ENCODE data around the gene UBE3A. TPM values are rescaled to one million over a fixed set of nuclear protein-coding genes. Genes with fewer than 3 reads are reported as not detected.
"Not testable (repeated sequence)": the region's sequence is repeated elsewhere in the genome, so short reads cannot be mapped to it uniquely, and the experiment has no call there.

UBE3A gene
- total RNA-seq, 2 donors from 2014 or later = 39.5 to 104 TPM

DNA sequence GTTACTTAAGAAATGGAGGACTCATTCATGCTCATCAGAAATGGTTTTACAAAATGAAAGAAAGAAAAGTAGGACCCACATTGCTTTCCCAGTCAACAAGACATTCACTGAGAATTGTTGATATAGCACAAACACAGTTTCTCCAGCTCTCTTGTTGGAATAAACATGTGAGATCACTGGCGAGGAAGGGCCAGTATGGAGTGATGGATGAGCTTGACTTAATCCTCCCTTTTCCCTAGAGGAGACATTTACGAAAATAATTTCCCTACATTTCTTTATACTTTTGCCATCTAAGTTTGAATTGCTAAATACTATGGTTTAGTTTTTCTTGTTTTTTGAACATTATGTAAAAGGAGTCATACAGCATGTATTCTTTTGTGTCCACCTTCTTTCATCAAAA, 15.9 kb upstream of the UBE3A start:
- Histone ChIP-seq H3K36me3 (no peaks in the 10 kb centered on the region), H3K4me3 (no peak overlapping the region), H3K9me3 (peaks cover 10% of the 10 kb centered on the region), H3K27ac (no peak overlapping the region), H3K27me3 (replicated peaks; ENCODE audit: insufficient read depth) (no peaks in the 10 kb centered on the region), H3K4me1 (ENCODE audit: control insufficient read depth in 1 of 2, low read depth in 2 of 2) (no peaks in the 10 kb centered on the region)
- TF ChIP-seq, protein P1, sequence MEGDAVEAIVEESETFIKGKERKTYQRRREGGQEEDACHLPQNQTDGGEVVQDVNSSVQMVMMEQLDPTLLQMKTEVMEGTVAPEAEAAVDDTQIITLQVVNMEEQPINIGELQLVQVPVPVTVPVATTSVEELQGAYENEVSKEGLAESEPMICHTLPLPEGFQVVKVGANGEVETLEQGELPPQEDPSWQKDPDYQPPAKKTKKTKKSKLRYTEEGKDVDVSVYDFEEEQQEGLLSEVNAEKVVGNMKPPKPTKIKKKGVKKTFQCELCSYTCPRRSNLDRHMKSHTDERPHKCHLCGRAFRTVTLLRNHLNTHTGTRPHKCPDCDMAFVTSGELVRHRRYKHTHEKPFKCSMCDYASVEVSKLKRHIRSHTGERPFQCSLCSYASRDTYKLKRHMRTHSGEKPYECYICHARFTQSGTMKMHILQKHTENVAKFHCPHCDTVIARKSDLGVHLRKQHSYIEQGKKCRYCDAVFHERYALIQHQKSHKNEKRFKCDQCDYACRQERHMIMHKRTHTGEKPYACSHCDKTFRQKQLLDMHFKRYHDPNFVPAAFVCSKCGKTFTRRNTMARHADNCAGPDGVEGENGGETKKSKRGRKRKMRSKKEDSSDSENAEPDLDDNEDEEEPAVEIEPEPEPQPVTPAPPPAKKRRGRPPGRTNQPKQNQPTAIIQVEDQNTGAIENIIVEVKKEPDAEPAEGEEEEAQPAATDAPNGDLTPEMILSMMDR (IDR thresholded peaks at IDR 0.05) = no peak
- DNase-seq (ENCODE audit: low spot score) = no peak
- ATAC-seq (ENCODE audit: insufficient number of reproducible peaks, low FRiP score, low read depth) = no peak

DNA sequence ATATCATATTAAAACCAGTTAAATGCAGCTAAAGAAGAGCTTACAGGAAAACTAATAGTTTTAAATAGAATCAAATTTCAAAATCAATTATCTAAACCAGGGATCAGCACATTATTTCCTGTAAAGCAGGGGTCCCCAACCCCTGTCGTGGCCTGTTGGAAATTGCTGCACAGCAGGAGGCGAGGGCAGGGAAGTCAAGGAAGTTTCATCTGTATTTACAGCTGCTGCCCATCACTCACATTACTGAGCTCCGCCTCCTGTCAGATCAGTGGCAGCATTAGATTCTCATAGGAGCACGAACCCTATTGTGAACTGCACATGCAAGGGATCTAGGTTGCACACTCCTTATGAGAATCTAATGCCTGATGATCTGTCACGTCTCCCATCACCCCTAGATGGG, 14.4 kb upstream of the UBE3A start:
- not testable (repeated sequence) for ATAC-seq (ENCODE audit: insufficient number of reproducible peaks, low FRiP score, low read depth)

DNA sequence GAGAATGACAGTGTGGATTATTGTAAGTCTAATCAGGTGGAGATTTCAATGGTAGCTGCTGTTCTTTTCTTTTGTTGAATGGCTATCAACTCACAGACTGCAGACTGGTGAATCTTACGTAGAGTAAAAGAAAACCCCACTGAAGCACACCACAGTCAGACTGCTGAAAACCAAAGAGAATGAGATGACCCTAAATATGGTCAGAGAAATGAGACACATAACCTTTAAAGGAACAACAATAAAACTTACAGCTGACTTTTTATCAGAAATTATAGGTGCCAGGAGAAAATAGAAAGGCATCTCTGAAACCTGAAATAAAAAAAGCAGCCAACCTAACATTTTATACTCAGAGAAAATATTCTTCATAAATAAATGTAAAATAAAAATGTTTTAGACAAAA, 12.7 kb upstream of the UBE3A start:
- TF ChIP-seq, protein P1 (IDR thresholded peaks at IDR 0.05) = no peak
- DNase-seq (ENCODE audit: low spot score) = no peak
- ATAC-seq (ENCODE audit: insufficient number of reproducible peaks, low FRiP score, low read depth) = no peak

More for the DNA sequence above, 14.4 kb upstream of the UBE3A start:
- not testable (repeated sequence) for H3K27me3 ChIP-seq (replicated peaks; ENCODE audit: insufficient read depth); H3K4me1 ChIP-seq (ENCODE audit: control insufficient read depth in 1 of 2, low read depth in 2 of 2); H3K36me3 ChIP-seq; H3K4me3 ChIP-seq; H3K27ac ChIP-seq; DNase-seq (ENCODE audit: low spot score)
- peaks cover 10% of the 10 kb centered on the region for H3K9me3 ChIP-seq

DNA sequence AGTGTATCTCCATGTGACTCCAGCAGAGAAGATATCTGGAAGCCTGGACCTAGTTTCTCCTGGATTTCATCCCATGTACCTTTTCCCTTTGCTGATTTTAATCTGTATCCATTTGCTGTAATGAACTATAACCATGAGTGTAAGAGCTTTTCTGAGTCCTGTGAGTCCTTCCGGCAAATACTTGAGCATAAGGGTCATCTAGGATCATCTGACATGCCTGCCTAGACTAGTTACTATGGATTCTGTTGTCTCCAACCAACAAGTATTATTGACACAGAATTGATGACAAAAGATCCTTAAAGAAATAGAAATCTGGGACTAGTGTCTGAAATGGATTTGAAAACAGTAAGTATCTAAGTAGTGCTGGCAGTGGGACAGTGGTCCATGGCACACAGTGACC, 11.3 kb upstream of the UBE3A start:
- Histone ChIP-seq H3K27me3 (replicated peaks; ENCODE audit: insufficient read depth) (no peaks in the 10 kb centered on the region), H3K27ac (no peak overlapping the region), H3K4me1 (ENCODE audit: control insufficient read depth in 1 of 2, low read depth in 2 of 2) (no peaks in the 10 kb centered on the region), H3K36me3 (no peaks in the 10 kb centered on the region), H3K4me3 (no peak overlapping the region), H3K9me3 (peaks cover 10% of the 10 kb centered on the region)
- TF ChIP-seq, protein P1 (IDR thresholded peaks at IDR 0.05) = no peak
- ATAC-seq (ENCODE audit: insufficient number of reproducible peaks, low FRiP score, low read depth) (no peak), DNase-seq (ENCODE audit: low spot score) (no peak)

More for the DNA sequence above, 12.7 kb upstream of the UBE3A start:
- Histone ChIP-seq H3K27ac (no peak overlapping the region), H3K4me3 (no peak overlapping the region), H3K27me3 (replicated peaks; ENCODE audit: insufficient read depth) (no peaks in the 10 kb centered on the region), H3K36me3 (no peaks in the 10 kb centered on the region), H3K4me1 (ENCODE audit: control insufficient read depth in 1 of 2, low read depth in 2 of 2) (no peaks in the 10 kb centered on the region), H3K9me3 (peaks cover 10% of the 10 kb centered on the region)

DNA sequence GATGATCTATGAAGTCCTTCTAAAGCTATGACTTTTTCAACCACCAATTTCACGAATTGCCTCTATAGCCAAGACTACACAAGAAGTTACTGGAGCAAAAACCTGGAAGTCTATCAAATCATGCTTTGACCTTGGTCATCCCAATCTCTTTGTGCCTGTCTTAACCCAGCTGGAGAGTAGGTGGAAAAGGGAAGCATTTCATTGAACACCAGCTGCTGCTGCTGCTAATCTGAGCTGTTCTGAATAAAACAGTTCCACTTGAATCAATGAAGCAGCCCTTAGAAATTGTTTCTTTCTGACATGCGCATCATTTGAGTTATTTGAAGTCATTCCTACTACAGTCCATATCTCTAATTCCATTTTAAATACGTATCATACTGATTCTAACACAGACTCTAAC, 7.3 kb upstream of the UBE3A start:
- Histone ChIP-seq H3K36me3 (no peaks in the 10 kb centered on the region), H3K4me1 (ENCODE audit: control insufficient read depth in 1 of 2, low read depth in 2 of 2) (no peaks in the 10 kb centered on the region), H3K4me3 (no peak overlapping the region), H3K9me3 (peaks cover 3% of the 10 kb centered on the region), H3K27me3 (replicated peaks; ENCODE audit: insufficient read depth) (no peaks in the 10 kb centered on the region), H3K27ac (no peak overlapping the region)
- DNase-seq (ENCODE audit: low spot score) (no peak), ATAC-seq (ENCODE audit: insufficient number of reproducible peaks, low FRiP score, low read depth) (no peak)
- TF ChIP-seq, protein P1 (IDR thresholded peaks at IDR 0.05) = no peak

DNA sequence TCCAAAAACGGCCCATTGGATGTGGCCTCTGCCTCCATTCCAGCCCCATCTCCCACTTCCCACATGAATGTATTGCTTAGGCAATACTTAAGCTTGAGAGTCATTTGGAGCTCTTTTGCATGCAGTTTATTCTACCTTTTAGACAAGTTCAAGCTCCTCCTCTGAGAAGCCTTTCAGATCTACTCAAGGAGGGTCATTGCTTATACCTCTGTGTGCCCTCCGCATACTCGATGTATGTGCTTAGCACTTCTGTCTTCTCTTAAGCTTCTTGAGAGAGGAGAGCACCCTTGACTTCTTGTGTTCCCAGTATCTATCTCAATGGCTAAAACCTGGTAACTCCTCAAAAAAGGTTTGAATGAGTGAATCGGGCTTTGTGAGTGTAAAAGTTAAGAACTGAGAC, 6.6 kb upstream of the UBE3A start:
- H3K9me3 ChIP-seq = no peaks in the 10 kb centered on the region
- H3K4me1 ChIP-seq (ENCODE audit: control insufficient read depth in 1 of 2, low read depth in 2 of 2) = no peaks in the 10 kb centered on the region
- DNase-seq (ENCODE audit: low spot score) (no peak), ATAC-seq (ENCODE audit: insufficient number of reproducible peaks, low FRiP score, low read depth) (no peak)
- TF ChIP-seq, protein P1 (IDR thresholded peaks at IDR 0.05) = no peak
- no peaks in the 10 kb centered on the region for H3K27me3 ChIP-seq (replicated peaks; ENCODE audit: insufficient read depth)
- H3K4me3 ChIP-seq = no peak overlapping the region
- H3K36me3 ChIP-seq = no peaks in the 10 kb centered on the region
- H3K27ac ChIP-seq = no peak overlapping the region

All from thoracic aorta (tissue), 2 donors.